K562 (cell line): ENCODE measurements around the gene SLC17A6. TPM values are rescaled to one million over a fixed set of nuclear protein-coding genes. Genes with fewer than 3 reads are reported as not detected.

ENCODE experiments used
- ATAC-seq: fragments of 200-7000 bp; cut with Tn5 transposase; 3 replicates; pipeline ENCODE4 v1.9.1; 2020; ENCODE audit warnings: moderate library complexity
- BruUV-seq: library from RNA; stranded (reverse); fragments of 400-500 nt; replicated peaks from 2 replicates; lab custom pipeline; 2021; lab: Mats Ljungman, UMichigan
- CTCF ChIA-PET: fragments of 300-600 bp; formaldehyde crosslinking; extraction: SDS; loops from one replicate; lab custom pipeline; 2021; ENCODE audit warnings: low intra/inter-chr PET ratio; lab: Yijun Ruan, JAX
- POLR2A ChIA-PET: fragments of 300-600, 350-650 bp; sonication (Branson Sonifier 250); formaldehyde crosslinking; extraction: SDS; loops from one replicate; lab custom pipeline; 2021; ENCODE audit warnings: antibody characterized with exemption, inconsistent platforms; lab: Yijun Ruan, JAX
- DNase-seq, 4 experiments: peaks; one replicate each; pipeline versions ENCODE4 v3.0.0 to v3.0.0-alpha.2; 2011 to 2018; ENCODE audit warnings: low spot score in 3 of 4, mixed read lengths in 3 of 4; ENCODE audit errors: extremely low read depth in 1 of 4
- FAIRE-seq: peaks from 2 replicates; lab custom pipeline; 2011; peaks lifted over from hg19 to GRCh38; lab: Jason Lieb, UNC
- H2AFZ ChIP-seq: 2 replicates; pipeline ENCODE4 v1.6.0; 2011; ENCODE audit warnings: low read depth, low read length, control low read depth, inconsistent platforms
- H3K27ac ChIP-seq: fragments of 200-600 bp; 3 replicates; pipeline ENCODE4 v1.8.0; 2011; ENCODE audit warnings: low read depth, mild to moderate bottlenecking, control low read depth, inconsistent platforms, low read length, moderate library complexity, mixed read lengths; ENCODE audit errors: extremely low read depth
- H3K27me3 ChIP-seq, 2 experiments: fragments of 300-600 bp in 1 of 2; 2 replicates in 1 of 2; 3 replicates in 1 of 2; pipeline versions ENCODE4 v1.6.0 to v1.8.0; 2011; ENCODE audit warnings: inconsistent platforms in 2 of 2, low read length in 2 of 2, mild to moderate bottlenecking in 1 of 2, mixed read lengths in 1 of 2, moderate library complexity in 1 of 2; ENCODE audit not compliant: control insufficient read depth in 2 of 2, insufficient read depth in 2 of 2
- H3K36me3 ChIP-seq: fragments of 300-600 bp; 3 replicates; pipeline ENCODE4 v1.8.0; 2011; ENCODE audit warnings: mild to moderate bottlenecking, low read length, inconsistent platforms; ENCODE audit not compliant: control insufficient read depth, insufficient read depth
- H3K4me1 ChIP-seq, 2 experiments: fragments of 200-600 bp in 1 of 2; replicated peaks in 1 of 2; 2 replicates in 1 of 2; 3 replicates in 1 of 2; pipeline versions ENCODE4 v1.5.1 to v1.8.0; 2011; ENCODE audit warnings: inconsistent platforms in 2 of 2, low read length in 2 of 2, mild to moderate bottlenecking in 1 of 2, mixed read lengths in 1 of 2, moderate library complexity in 1 of 2; ENCODE audit not compliant: control insufficient read depth in 2 of 2, insufficient read depth in 2 of 2
- H3K4me2 ChIP-seq: 2 replicates; pipeline ENCODE4 v1.6.1; 2011; ENCODE audit warnings: low read length, control low read depth, inconsistent platforms, mixed read lengths; ENCODE audit not compliant: insufficient read depth
- H3K4me3 ChIP-seq: fragments of 200-600 bp; sonication (generic), shearing (Covaris generic); 2 replicates; pipeline ENCODE4 v1.5.1; 2016; ENCODE audit warnings: control low read depth, inconsistent platforms
- H3K79me2 ChIP-seq: fragments of 200-600 bp; 3 replicates; pipeline ENCODE4 v1.8.0; 2011; ENCODE audit warnings: low read length, inconsistent platforms; ENCODE audit not compliant: control insufficient read depth, insufficient read depth
- H3K9ac ChIP-seq, 2 experiments: 2 replicates each; pipeline versions ENCODE4 v1.6.0 to v1.6.1; 2011; ENCODE audit warnings: low read depth in 2 of 2, low read length in 2 of 2, control low read depth in 1 of 2, inconsistent platforms in 1 of 2, mild to moderate bottlenecking in 1 of 2, mixed read lengths in 1 of 2; ENCODE audit not compliant: insufficient read depth in 1 of 2
- H3K9me1 ChIP-seq: one replicate; pipeline ENCODE4 v1.6.0; 2011; ENCODE audit warnings: inconsistent platforms, mild to moderate bottlenecking, low read length, moderate library complexity; ENCODE audit not compliant: control insufficient read depth, insufficient read depth
- H3K9me3 ChIP-seq: replicated peaks from 2 replicates; pipeline ENCODE4 v1.5.1; 2011; ENCODE audit warnings: low read depth, low read length, inconsistent platforms; ENCODE audit not compliant: control insufficient read depth, insufficient read depth
- H4K20me1 ChIP-seq: replicated peaks from 2 replicates; pipeline ENCODE4 v1.6.1; 2011; ENCODE audit warnings: low read length, inconsistent platforms, mixed read lengths; ENCODE audit not compliant: control insufficient read depth, insufficient read depth
- ATF1 ChIP-seq, 2 experiments: fragments of 450-650 bp in 1 of 2; IDR thresholded peaks; 2 replicates each; pipeline ENCODE4 v1.6.1; 2016; ENCODE audit warnings: missing compliant biosample characterization in 1 of 2, missing genetic modification characterization in 1 of 2
- DEAF1 ChIP-seq: fragments of 450-650 bp; formaldehyde crosslinking; IDR thresholded peaks from 2 replicates; pipeline ENCODE4 v1.4.0; 2020; ENCODE audit warnings: mild to moderate bottlenecking, moderate library complexity
- SETDB1 ChIP-seq: IDR thresholded peaks from one replicate; pipeline ENCODE4 v1.6.1; 2012; ENCODE audit warnings: low read length, control low read depth, inconsistent platforms
- ZNF146 ChIP-seq: IDR thresholded peaks from one replicate; pipeline ENCODE4 v1.6.1; 2018; ENCODE audit warnings: missing compliant biosample characterization; ENCODE audit not compliant: unreplicated experiment
- WGBS: fragments of 100-300 bp; shearing (Covaris generic); methylation state at CpG from one replicate; pipeline ENCODE4 v1.1.6; 2016; ENCODE audit warnings: low coverage, mixed read lengths; ENCODE audit not compliant: insufficient coverage; ENCODE audit errors: missing lambda C conversion rate; 5-methylcytosine and 5-hydroxymethylcytosine counted together
- in situ Hi-C: fragments of 300-500 bp; cut with MboI; formaldehyde crosslinking; loops from 4 replicates; pipeline ENCODE4 v1.15.0; 2018; ENCODE audit warnings: inconsistent platforms, mixed read lengths
- intact Hi-C: fragments of 100-400 bp; cut with micrococcal nuclease; formaldehyde crosslinking; loops from 2 replicates; pipeline ENCODE4 v1.14.2; 2022
- polyA plus RNA-seq, 8 experiments: library from polyadenylated mRNA; depleted of rRNA in 4 of 8; stranded (reverse) in 5 of 8; unstranded in 3 of 8; fragments of >200 nt; fragmentation: Nextera tagmentation in 2 of 8; fragmentation: Illumina TruSeq in 1 of 8; extraction: Ambion mirVana in 2 of 8; extraction: Trizol in 1 of 8; gene quantifications; 2 replicates each; pipeline versions ENCODE4 v1.2.1 to v1.2.3, GENCODE V29; 2011 to 2014; ENCODE audit warnings: inconsistent platforms in 1 of 8, missing spikeins in 1 of 8
- total RNA-seq, 7 experiments: library from RNA; depleted of rRNA in 6 of 7; stranded (reverse); fragments of >200 nt in 6 of 7; fragmentation: Illumina TruSeq in 2 of 7; extraction: Trizol in 2 of 7; gene quantifications; 2 replicates each; pipeline versions ENCODE4 v1.2.1 to v1.2.3, GENCODE V29; 2011 to 2021; ENCODE audit warnings: low replicate concordance in 1 of 7

SLC17A6 gene
- total and polyA plus RNA-seq, 9 of the 15 experiments (the other 6 are each of a cell fraction or from before 2014, with no cell fraction given) = not detected

DNA sequence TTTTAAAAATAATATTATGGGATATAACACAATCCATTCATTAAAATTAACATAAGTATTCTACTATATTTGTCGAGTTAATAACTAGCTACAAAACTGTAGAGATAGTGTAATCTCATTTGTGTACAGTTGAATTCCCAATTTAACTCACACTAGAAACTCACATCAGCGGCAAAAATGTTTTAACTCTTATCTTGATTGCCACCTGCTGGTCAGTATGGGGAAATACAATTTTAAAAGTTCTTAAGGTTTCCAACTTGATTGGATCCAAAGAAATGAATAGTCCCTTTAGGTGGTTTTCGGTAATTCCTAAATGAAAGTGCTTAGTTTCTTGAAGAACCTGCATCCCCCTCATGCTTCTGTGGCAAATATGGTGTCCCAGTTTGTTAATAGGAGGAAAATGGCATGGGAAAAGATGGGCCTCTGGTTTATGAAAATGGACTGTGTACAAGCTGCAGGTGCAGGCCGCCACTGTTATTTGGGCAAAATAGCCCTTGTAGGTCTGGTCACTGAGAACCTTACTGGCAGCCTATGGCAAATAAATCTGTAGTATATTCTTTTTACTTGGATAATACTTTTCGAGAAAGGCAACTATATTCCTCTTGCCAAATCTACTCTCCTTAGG is 33.7 kb upstream of the SLC17A6 start (continued):
- peak; percentile 20; the same call in 1 of the 2 replicates for TF ChIP-seq DEAF1

DNA sequence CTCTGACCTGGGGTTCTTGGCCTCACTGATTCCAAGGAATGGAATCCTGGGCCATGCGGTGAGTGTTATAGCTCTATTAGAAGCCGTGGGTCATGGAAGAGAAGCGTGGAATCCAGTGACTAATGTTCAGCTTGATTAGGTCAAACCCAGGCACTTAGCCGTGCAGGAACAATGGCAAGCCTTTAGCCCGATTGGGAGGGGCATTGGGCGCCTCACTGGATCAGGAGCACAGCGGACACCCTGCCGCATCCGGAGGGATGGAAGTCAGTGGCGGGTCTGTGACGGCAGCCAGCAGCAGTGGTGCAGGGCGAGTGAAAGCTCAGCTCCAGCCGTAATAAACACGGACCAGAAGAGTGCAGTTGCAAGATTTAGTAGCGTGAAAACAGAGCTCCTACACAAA is 20.5 kb upstream of the SLC17A6 start:
- ATAC-seq (no peak), FAIRE-seq (no peak), DNase-seq (no peak)
- H2AFZ ChIP-seq = no peak overlapping the region
- H3K9ac ChIP-seq = no peak overlapping the region
- no peak overlapping the region for H3K4me3 ChIP-seq
- no peaks in the 10 kb centered on the region for H3K27me3 ChIP-seq
- no peaks in the 10 kb centered on the region for H3K4me1 ChIP-seq
- BruUV-seq = no TSS peak
- H3K36me3 ChIP-seq = no peaks in the 10 kb centered on the region
- POLR2A ChIA-PET = interaction anchor here (0.7 to 0.8 kb wide), 4 partner anchors 11 to 506 kb away, joined by 3 read pairs; no protein-coding TSS in a partner anchor
- H3K9me1 ChIP-seq = no peaks in the 10 kb centered on the region
- TF ChIP-seq ATF1 (CRISPR knock-in tag; IDR thresholded peaks at IDR 0.05) (no peak), ATF1 (tag; IDR thresholded peaks at IDR 0.05) (no peak), ZNF146 (CRISPR knock-in tag) (no peak), SETDB1 (no peak)
- no peaks in the 10 kb centered on the region for H3K79me2 ChIP-seq
- no peaks in the 10 kb centered on the region for H3K9me3 ChIP-seq
- intact Hi-C loops (no loop called here), in situ Hi-C loops (loop anchor here (25.0 kb wide), 1 partner anchor 1680 kb away; no protein-coding TSS in a partner anchor)
- H4K20me1 ChIP-seq = no peaks in the 10 kb centered on the region
- no peak overlapping the region for H3K27ac ChIP-seq
- CTCF ChIA-PET = no interaction called here
- no peak overlapping the region for H3K4me2 ChIP-seq
- 2% methylated on average over 15 of the region's 15 CpGs for WGBS
